Activated T-helper 2 cell treated with anti-CD3 and anti-CD28 coated beads, Interferon-gamma antibody, Interleukin-2, Interleukin-4, amounts not matched to agents 10 μg/mL and 5 μg/mL and 100 μg/mL, durations not matched to agents 14 hours and 24 hours and 36 hours (primary cell): ENCODE results near the gene C12orf54. TPM values are rescaled to one million over a fixed set of nuclear protein-coding genes. Genes with fewer than 3 reads are reported as not detected.
"Not testable (repeated sequence)": the region's sequence is repeated elsewhere in the genome, so short reads cannot be mapped to it uniquely, and the experiment has no call there.

Experiments
- DNase-seq: peaks from one replicate; pipeline ENCODE4 v3.0.0; 2021; ENCODE audit warnings: low spot score
- H3K27ac Mint-ChIP-seq: one replicate; pipeline ENCODE4 v1.8.0; 2021; ENCODE audit warnings: mixed read lengths
- H3K27me3 Mint-ChIP-seq: one replicate; pipeline ENCODE4 v1.8.0; 2021; ENCODE audit warnings: low read depth, mixed read lengths
- H3K36me3 Mint-ChIP-seq: one replicate; pipeline ENCODE4 v1.8.0; 2021; ENCODE audit warnings: low read depth, mixed read lengths
- H3K4me1 Mint-ChIP-seq: one replicate; pipeline ENCODE4 v1.8.0; 2021; ENCODE audit warnings: low read depth, mixed read lengths
- H3K4me3 Mint-ChIP-seq: one replicate; pipeline ENCODE4 v1.8.0; 2021; ENCODE audit warnings: low read depth, mild to moderate bottlenecking, moderate library complexity, mixed read lengths
- H3K9me3 Mint-ChIP-seq: one replicate; pipeline ENCODE4 v1.8.0; 2021; ENCODE audit warnings: mixed read lengths
- intact Hi-C: fragments of 100-400 bp; cut with micrococcal nuclease; formaldehyde crosslinking; loops from one replicate; pipeline ENCODE4 v1.15.1; 2023
- total RNA-seq: library from RNA; stranded (reverse); gene quantifications from 2 replicates; pipeline ENCODE4 v1.2.3, GENCODE V29; 2022

C12orf54 gene
- total RNA-seq: not detected in 2 replicates

GRCh38 chr12:48482198-48482597 lies at the start of gene C12orf54:
Gene C12orf54, plus strand, starts transcription at chr12:48482498. Its CDS starts 799 bp downstream, at chr12:48483297.
- Mint-ChIP-seq H3K4me3 (no peak within 1 kb of the TSS), H3K36me3 (no peaks in the 10 kb centered on the region), H3K27me3 (peaks cover 1% of the 10 kb centered on the region), H3K9me3 (peaks cover 3% of the 10 kb centered on the region), H3K4me1 (no peaks in the 10 kb centered on the region), H3K27ac (no peak within 1 kb of the TSS)
- DNase-seq: no peak
- intact Hi-C loops: no loop called here

DNA sequence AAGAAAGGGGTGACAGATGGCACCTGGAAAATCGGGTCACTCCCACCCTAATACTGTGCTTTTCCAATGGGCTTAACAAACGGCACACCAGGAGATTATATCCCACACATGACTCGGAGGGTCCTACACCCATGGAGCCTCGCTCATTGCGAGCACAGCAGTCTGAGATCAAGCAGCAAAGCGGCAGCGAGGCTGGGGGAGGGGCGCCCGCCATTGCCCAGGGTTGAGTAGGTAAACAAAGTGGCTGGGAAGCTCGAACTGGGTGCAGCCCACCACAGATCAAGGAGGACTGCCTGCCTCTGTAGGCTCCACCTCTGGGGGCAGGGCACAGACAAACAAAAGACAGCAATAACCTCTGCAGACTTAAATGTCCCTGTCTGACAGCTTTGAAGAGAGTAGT lies 48.3 kb upstream of the C12orf54 start:
- DNase-seq, H3K36me3 Mint-ChIP-seq, H3K27me3 Mint-ChIP-seq, intact Hi-C loops, H3K4me3 Mint-ChIP-seq, H3K27ac Mint-ChIP-seq, H3K9me3 Mint-ChIP-seq, H3K4me1 Mint-ChIP-seq: not testable (repeated sequence)

GRCh38 chr12:48441069-48441468 lies 41.2 kb upstream of the C12orf54 start:
- intact Hi-C loops: no loop called here
- Mint-ChIP-seq H3K27ac (no peak overlapping the region), H3K4me3 (no peak overlapping the region), H3K36me3 (no peaks in the 10 kb centered on the region), H3K4me1 (no peaks in the 10 kb centered on the region), H3K27me3 (no peaks in the 10 kb centered on the region), H3K9me3 (no peaks in the 10 kb centered on the region)
- no peak for DNase-seq

DNA sequence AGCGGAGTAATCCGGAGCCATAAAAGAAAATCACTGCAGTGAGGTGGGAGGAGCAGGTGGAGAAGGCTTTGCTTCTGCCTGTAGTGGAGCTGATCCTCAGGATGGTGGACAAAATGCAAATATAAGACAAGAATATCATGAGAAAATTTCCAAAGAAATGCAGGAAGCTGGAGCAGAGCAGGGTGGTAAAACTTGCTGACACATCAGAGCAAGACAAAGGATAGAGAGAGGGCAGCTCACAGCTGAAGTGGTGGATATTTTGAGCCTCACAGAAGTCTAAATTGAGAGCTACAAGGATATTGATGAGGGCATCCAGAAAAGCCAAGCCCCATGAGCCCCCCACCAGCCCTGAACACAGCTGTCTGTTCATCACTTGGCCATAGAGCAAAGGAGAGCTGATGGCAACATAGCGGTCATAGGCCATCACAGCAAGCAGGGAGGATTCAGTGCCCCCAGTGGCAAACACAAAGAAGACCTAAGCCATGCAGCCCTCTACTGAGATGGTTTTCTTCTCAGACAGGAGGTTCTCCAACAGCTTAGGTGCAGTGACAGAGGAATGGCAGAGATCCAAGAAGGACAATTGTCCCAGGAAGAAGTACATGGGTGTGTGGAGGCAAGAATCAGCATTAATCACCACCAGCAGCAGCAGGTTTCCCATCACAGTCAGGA lies 40.0 kb upstream of the C12orf54 start:
- Mint-ChIP-seq H3K27ac (no peak overlapping the region), H3K27me3 (no peaks in the 10 kb centered on the region), H3K4me3 (no peak overlapping the region), H3K9me3 (no peaks in the 10 kb centered on the region), H3K4me1 (no peaks in the 10 kb centered on the region), H3K36me3 (no peaks in the 10 kb centered on the region)
- intact Hi-C loops: no loop called here
- DNase-seq: no peak

GRCh38 chr12:48445538-48445937 lies 36.8 kb upstream of the C12orf54 start:
- Mint-ChIP-seq H3K27me3 (peaks cover 6% of the 10 kb centered on the region), H3K4me3 (no peak overlapping the region), H3K9me3 (peaks cover 9% of the 10 kb centered on the region), H3K27ac (no peak overlapping the region), H3K4me1 (no peaks in the 10 kb centered on the region), H3K36me3 (no peaks in the 10 kb centered on the region)
- intact Hi-C loops: no loop called here
- DNase-seq: no peak

GRCh38 chr12:48446161-48446776 lies 36.0 kb upstream of the C12orf54 start:
- Mint-ChIP-seq H3K27ac (no peak overlapping the region), H3K4me1 (no peaks in the 10 kb centered on the region), H3K27me3 (peaks cover 6% of the 10 kb centered on the region), H3K36me3 (no peaks in the 10 kb centered on the region), H3K9me3 (peaks cover 9% of the 10 kb centered on the region), H3K4me3 (no peak overlapping the region)
- intact Hi-C loops: no loop called here
- DNase-seq: no peak

DNA sequence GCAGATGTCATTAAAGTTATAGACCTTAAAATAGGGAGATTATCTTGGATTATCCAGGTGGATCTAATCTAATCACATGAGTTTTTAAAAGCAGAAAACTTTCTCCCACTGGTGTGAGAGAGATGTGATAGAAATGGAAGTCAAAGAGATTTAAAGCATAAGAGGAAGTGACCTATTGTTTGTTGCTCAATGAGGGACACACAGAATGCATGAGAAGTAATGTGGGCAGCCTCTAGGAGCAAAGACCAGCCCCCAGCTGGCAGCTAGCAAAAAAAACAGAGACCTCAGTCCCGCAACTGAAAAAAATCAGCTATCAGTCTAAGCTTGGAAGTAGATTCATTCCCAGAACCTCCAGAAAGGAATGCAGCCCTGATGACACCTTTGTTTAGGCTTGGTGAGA lies 34.5 kb upstream of the C12orf54 start:
- no peaks in the 10 kb centered on the region for H3K4me1 Mint-ChIP-seq
- peaks cover 6% of the 10 kb centered on the region for H3K27me3 Mint-ChIP-seq
- DNase-seq: no peak
- H3K9me3 Mint-ChIP-seq: peaks cover 9% of the 10 kb centered on the region
- H3K36me3 Mint-ChIP-seq: no peaks in the 10 kb centered on the region
- H3K27ac Mint-ChIP-seq: no peak overlapping the region
- intact Hi-C loops: no loop called here
- no peak overlapping the region for H3K4me3 Mint-ChIP-seq

GRCh38 chr12:48451372-48451771 lies 30.9 kb upstream of the C12orf54 start:
- H3K27ac Mint-ChIP-seq: no peak overlapping the region
- H3K4me1 Mint-ChIP-seq: no peaks in the 10 kb centered on the region
- intact Hi-C loops: no loop called here
- H3K36me3 Mint-ChIP-seq: no peaks in the 10 kb centered on the region
- DNase-seq: no peak
- no peak overlapping the region for H3K4me3 Mint-ChIP-seq
- H3K27me3 Mint-ChIP-seq: peaks cover 6% of the 10 kb centered on the region
- peaks cover 9% of the 10 kb centered on the region for H3K9me3 Mint-ChIP-seq

DNA sequence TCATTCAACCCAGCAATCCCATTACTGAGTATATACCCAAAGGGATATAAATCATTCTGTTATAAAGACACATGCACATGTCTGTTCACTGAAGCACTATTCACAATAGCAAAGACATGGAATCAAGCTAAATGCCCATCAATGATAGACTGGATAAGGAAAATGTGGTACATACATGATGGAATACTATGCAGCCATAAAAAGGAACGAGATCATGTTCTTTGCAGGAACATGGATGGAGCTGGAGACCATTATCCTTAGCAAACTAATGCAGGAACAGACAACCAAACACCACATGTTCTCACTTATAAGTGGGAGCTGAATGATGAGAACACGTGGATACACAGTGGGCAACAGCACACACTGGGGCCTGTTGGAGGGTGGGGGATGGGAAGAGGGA lies 29.3 kb upstream of the C12orf54 start:
- intact Hi-C loops, H3K27ac Mint-ChIP-seq, H3K27me3 Mint-ChIP-seq, DNase-seq, H3K36me3 Mint-ChIP-seq, H3K4me1 Mint-ChIP-seq, H3K9me3 Mint-ChIP-seq, H3K4me3 Mint-ChIP-seq: not testable (repeated sequence)

- H3K27ac Mint-ChIP-seq: no peak overlapping the region
- DNase-seq: no peak
- no peak overlapping the region for H3K4me3 Mint-ChIP-seq
- intact Hi-C loops: no loop called here
- no peaks in the 10 kb centered on the region for H3K4me1 Mint-ChIP-seq
- peaks cover 5% of the 10 kb centered on the region for H3K9me3 Mint-ChIP-seq
- peaks cover 6% of the 10 kb centered on the region for H3K27me3 Mint-ChIP-seq
- H3K36me3 Mint-ChIP-seq: no peaks in the 10 kb centered on the region
Measured at GRCh38 chr12:48454667-48455066, 27.6 kb upstream of the C12orf54 start.

DNA sequence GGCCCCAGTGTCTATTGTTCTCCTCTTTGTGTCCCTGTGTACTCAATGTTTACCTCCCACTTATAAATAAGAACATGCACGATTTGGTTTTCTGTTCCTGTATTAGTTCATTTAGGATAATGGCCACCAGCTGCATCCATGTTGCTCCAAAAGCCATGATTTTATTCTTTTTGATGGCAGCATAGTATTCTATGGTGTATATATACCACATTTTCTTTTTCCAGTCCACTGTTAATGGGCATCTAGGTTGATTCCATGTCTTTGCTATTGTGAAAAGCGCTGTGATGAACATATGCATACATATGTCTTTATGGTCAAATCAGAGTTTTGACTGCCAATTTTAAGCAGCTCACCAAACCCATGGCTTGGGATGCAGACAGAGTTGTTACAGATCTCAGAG lies 27.2 kb upstream of the C12orf54 start:
- Mint-ChIP-seq H3K9me3 (peaks cover 1% of the 10 kb centered on the region), H3K4me1 (no peaks in the 10 kb centered on the region), H3K36me3 (no peaks in the 10 kb centered on the region), H3K27me3 (peaks cover 3% of the 10 kb centered on the region), H3K27ac (no peak overlapping the region), H3K4me3 (no peak overlapping the region)
- intact Hi-C loops: no loop called here
- no peak for DNase-seq

GRCh38 chr12:48459259-48459658 lies 23.0 kb upstream of the C12orf54 start:
- no peaks in the 10 kb centered on the region for H3K4me1 Mint-ChIP-seq
- no peaks in the 10 kb centered on the region for H3K9me3 Mint-ChIP-seq
- peaks cover 4% of the 10 kb centered on the region for H3K27me3 Mint-ChIP-seq
- DNase-seq: no peak
- intact Hi-C loops: no loop called here
- H3K4me3 Mint-ChIP-seq: no peak overlapping the region
- no peaks in the 10 kb centered on the region for H3K36me3 Mint-ChIP-seq
- H3K27ac Mint-ChIP-seq: no peak overlapping the region

GRCh38 chr12:48469027-48469426 lies 13.3 kb upstream of the C12orf54 start:
- H3K36me3 Mint-ChIP-seq, H3K27me3 Mint-ChIP-seq, H3K4me3 Mint-ChIP-seq, H3K4me1 Mint-ChIP-seq, DNase-seq, intact Hi-C loops, H3K27ac Mint-ChIP-seq: not testable (repeated sequence)
- peaks cover 38% of the 10 kb centered on the region for H3K9me3 Mint-ChIP-seq
